T-helper 1 cell treated with Interleukin-12 subunit alpha and Interleukin-12 subunit beta and Interleukin-4 antibody, amounts not matched to agents 30 μg/mL and 1 μg/mL, for 36 hours (primary cell): ENCODE results near the gene TRAPPC2L.
"Not testable (repeated sequence)": the region's sequence is repeated elsewhere in the genome, so short reads cannot be mapped to it uniquely, and the experiment has no call there.

ENCODE experiments used
- H3K27ac Mint-ChIP-seq: one replicate; pipeline ENCODE4 v1.8.0; 2021; ENCODE audit warnings: mild to moderate bottlenecking, mixed read lengths
- H3K27me3 Mint-ChIP-seq: one replicate; pipeline ENCODE4 v1.8.0; 2021; ENCODE audit warnings: low read depth, mixed read lengths
- H3K36me3 Mint-ChIP-seq: one replicate; pipeline ENCODE4 v1.8.0; 2021; ENCODE audit warnings: low read depth, mixed read lengths
- H3K4me1 Mint-ChIP-seq: one replicate; pipeline ENCODE4 v1.8.0; 2021; ENCODE audit warnings: low read depth, mixed read lengths
- H3K4me3 Mint-ChIP-seq: one replicate; pipeline ENCODE4 v1.8.0; 2021; ENCODE audit warnings: mild to moderate bottlenecking, moderate library complexity, mixed read lengths
- H3K9me3 Mint-ChIP-seq: one replicate; pipeline ENCODE4 v1.8.0; 2021; ENCODE audit warnings: mixed read lengths

TRAPPC2L gene

DNA sequence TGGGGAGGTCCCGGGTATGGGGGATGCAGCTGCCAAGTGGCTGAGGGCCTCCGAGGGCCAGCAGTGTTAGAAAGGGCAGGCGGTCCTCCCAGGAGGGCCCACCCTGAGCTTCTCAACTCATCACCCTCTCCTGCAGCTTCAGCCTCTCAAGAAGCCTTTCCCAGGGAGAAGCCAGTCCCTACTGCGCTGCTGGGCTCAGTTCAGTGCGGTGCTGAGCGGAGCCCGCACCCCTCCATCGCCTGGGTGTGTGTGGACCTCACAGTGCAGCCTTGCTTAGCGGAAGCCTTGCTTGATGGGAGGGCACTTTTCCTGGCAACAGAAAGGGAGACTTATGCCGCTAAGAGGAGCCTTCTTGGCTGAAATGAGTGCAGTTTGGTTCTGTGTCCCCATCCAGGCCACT lies 41.7 kb upstream of the TRAPPC2L start:
- Mint-ChIP-seq H3K36me3 (no peaks in the 10 kb centered on the region), H3K9me3 (no peaks in the 10 kb centered on the region), H3K4me3 (no peak overlapping the region), H3K27ac (no peak overlapping the region), H3K27me3 (no peaks in the 10 kb centered on the region), H3K4me1 (peaks cover 2% of the 10 kb centered on the region)

DNA sequence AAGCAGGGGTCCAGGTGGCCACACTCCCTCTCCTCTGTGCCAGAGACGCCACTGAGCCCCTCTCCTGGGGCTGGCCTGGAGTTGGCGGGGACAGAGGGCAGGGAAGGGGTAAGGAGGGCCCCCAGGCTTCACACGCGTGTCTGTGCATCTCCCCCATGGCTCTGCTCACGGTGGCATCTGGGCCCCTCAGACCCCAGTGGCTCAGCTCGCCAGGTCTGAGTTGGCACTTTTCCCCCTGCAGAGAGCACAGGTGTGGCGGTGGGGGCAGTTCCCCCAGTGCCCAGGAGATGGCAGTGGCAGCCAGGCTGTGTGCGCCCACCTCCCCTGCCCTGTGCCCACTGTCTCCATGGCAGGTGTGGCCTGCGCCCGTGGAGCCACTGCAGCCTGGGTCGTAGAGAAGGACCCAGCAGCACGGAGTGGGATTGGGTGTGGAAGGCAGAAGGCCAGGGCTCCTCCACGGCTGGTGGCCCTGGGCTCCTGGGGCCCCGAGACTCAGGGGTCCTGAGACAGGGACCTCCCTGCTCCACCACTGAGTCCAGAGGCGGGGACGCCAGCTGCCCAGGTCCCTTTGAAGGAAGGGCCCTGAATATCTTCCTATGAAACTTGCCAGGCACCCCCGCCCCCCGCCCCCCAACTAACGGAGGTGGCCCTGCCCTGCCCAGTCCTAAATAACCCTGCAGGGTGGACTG lies 40.9 kb upstream of the TRAPPC2L start:
- H3K4me1 Mint-ChIP-seq = peaks cover 2% of the 10 kb centered on the region
- H3K27ac Mint-ChIP-seq = no peak overlapping the region

DNA sequence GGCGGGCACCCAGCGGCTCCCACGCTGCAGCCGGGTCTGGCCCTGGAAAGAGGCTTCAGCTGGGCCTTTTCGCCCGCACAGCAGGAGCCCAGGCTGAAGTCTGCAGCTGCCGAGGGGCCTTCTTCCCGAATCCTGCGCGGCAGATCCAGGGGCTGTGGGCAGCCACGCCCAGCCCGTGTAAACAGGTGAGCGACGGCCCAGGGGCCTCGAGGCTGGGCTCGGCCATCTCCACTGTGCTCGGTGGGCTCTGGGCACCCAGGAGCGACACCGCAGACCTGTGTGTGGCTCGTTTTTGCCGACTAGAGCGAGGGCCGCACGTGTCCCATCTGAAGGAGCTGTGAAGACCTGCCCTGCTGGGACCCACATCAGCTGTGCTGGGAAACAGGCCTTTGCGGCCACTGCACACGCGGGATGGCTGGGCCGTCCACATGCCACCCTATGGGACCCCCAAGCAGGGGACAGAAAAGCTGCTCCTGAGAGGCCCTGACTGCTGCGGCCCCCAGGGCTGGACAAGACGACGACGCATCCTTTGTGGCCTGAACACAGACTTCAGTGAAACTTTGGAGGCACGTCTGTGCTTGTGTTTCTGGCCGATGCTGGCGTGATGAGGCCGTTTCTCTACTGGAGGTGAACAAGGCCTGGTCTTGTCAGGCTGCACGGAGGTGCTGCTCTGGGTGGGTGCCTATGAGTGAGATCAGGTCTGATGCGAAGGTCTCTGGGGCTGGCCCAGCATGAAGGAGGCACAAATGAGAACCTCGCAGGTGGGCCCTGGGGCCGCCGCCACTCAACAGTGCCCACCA lies 40.0 kb upstream of the TRAPPC2L start:
- Mint-ChIP-seq H3K36me3 (no peaks in the 10 kb centered on the region), H3K4me3 (no peak overlapping the region), H3K4me1 (peaks cover under 1% of the 10 kb centered on the region), H3K27me3 (no peaks in the 10 kb centered on the region), H3K9me3 (no peaks in the 10 kb centered on the region), H3K27ac (no peak overlapping the region)

More for the DNA sequence above, 40.9 kb upstream of the TRAPPC2L start:
- Mint-ChIP-seq H3K4me3 (no peak overlapping the region), H3K36me3 (no peaks in the 10 kb centered on the region), H3K9me3 (no peaks in the 10 kb centered on the region), H3K27me3 (no peaks in the 10 kb centered on the region)

DNA sequence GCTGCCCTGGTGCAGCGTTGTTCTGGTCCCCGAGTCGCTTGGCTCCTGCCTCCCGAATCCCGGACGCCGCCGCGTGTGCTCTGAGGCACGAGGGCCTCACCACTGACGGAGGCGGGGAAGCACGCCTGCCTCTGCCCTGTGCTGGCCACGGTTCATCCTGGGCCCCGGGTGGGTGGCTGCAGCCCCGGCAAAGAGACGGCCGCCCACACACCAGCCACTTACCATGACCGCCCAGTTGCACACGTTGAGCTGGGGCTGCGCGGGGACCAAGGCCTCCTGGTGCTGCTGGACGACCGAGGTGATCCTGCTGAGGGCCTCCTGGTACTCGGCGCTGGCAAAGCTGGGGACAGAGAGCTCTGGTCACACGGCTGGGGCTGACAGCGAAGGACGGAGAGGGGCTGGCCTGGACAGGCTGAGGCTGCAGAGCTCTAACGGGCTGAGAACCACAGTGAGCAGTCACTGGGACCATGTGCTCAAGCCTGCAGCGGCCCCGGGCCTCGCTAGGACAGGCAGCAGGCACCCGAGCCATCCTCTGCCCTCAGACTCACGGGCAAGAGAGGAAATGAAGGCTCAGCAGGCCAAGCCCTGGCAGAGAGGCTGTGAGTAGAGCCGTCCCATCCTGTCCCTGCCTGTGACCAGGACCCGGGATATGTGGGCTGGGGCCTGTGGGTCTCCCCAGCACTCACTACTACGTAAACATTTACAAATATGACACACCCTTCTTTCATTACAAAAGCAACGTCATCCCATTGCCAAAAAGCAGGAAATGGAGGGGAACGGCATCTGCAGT lies 38.9 kb upstream of the TRAPPC2L start:
- H3K4me1 Mint-ChIP-seq = no peaks in the 10 kb centered on the region
- H3K27ac Mint-ChIP-seq = no peak overlapping the region
- no peaks in the 10 kb centered on the region for H3K36me3 Mint-ChIP-seq
- H3K9me3 Mint-ChIP-seq = no peaks in the 10 kb centered on the region
- no peak overlapping the region for H3K4me3 Mint-ChIP-seq
- H3K27me3 Mint-ChIP-seq = no peaks in the 10 kb centered on the region

DNA sequence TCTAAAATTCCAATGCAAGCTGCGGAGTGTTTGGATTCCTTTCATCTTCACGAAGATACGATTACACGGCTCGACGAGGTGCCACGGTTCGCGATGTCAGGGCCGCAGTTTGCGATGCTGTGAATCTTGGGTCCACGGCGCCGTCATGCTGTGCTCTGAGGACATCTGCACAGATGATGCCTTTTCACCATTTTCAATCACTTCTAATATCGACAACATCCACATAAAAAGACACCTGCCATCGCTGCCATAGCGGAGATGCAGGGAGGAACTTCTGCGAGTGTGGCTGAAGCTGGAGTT lies 38.4 kb upstream of the TRAPPC2L start:
- Mint-ChIP-seq H3K27ac (no peak overlapping the region), H3K4me3 (no peak overlapping the region), H3K27me3 (no peaks in the 10 kb centered on the region), H3K9me3 (no peaks in the 10 kb centered on the region), H3K36me3 (no peaks in the 10 kb centered on the region), H3K4me1 (no peaks in the 10 kb centered on the region)

DNA sequence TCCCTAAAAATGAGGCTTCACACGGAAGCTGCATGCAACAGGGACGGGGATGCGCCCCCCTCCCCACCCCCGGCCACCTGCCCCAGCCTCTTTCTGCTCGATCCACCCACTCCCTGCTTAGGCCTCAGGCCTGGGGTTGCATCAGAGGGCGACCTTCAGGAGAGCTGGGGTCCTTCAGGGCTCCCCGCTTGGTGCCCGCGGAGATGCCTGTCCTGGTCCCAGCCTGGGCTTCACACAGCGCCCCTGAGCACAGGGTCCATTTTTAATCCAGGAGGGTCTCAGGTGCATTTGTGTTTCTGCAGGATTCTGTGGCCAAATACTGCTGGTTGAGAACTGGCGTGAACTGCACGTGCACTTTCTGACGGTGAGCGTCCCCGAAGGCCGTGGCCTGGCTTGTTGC lies 37.8 kb upstream of the TRAPPC2L start:
- no peaks in the 10 kb centered on the region for H3K4me1 Mint-ChIP-seq

DNA sequence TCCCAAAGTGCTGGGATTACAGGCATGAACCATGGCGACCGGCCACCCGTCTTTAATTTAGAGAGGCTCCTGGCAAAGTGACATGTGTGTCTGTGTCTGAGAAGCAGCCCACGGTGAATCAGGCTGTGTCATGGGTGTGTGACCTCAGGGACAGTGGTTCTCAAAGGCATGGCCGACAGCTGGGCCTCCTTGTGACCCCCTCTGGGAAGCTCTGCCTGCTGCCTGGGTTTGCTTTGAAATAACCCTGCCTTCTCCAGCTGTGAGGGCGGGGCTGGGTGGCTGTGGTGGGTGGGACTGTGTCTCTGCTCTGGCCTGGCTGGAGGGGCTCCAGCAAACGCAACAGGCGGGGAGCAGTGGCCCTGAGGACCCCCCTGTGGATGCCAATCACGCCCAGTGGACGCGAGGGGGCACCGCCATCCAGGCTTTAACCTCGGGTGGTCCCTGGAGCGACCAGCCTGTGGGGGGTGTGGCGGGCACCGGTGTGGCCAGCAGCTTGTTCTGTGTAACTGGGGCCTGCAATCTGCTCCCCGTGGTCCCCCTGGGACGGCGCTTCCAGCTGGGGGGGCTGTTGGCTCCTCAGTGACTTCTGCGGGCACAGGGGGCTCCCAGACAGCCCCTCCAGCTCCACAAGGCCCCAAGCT lies 36.4 kb upstream of the TRAPPC2L start:
- Mint-ChIP-seq H3K27ac (no peak overlapping the region), H3K27me3 (no peaks in the 10 kb centered on the region), H3K36me3 (no peaks in the 10 kb centered on the region), H3K9me3 (no peaks in the 10 kb centered on the region), H3K4me3 (no peak overlapping the region), H3K4me1 (no peaks in the 10 kb centered on the region)

More for the DNA sequence above, 37.8 kb upstream of the TRAPPC2L start:
- H3K4me3 Mint-ChIP-seq = no peak overlapping the region
- H3K27ac Mint-ChIP-seq = no peak overlapping the region
- no peaks in the 10 kb centered on the region for H3K36me3 Mint-ChIP-seq
- H3K27me3 Mint-ChIP-seq = no peaks in the 10 kb centered on the region
- no peaks in the 10 kb centered on the region for H3K9me3 Mint-ChIP-seq

DNA sequence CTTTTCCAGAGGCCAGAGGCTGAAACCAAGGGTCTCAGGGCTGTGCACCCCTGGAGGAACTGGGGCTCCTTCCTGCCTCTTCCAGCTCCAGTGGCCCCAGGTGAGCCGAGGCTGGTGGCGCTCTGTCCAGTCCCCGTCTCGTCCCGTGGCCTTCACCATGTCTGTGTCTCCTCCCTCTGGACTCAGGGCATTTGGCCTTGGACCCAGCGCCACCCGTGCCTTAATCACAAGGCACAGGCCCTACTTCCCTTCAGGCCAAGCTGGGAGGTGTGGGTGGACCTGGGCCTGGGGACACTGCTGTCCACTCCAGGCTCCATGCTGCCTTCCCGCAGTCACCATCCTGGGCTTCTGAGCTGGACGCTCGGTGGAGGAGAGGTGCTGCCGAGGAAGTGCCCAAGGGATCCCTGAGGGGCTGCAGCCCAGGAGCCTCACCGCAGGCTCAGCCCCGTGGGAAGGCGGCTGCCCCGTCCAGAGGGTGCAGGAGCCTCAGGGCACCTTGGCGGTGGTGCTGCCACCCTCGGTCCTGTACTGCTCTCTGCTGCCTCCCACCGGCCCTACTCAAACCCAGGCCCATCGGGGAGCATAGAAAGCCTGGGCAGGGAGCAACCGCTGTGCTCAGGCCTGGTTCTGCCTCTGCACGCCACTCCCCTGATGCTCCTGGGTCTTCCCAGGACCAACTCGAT lies 35.6 kb upstream of the TRAPPC2L start:
- Mint-ChIP-seq H3K9me3 (no peaks in the 10 kb centered on the region), H3K36me3 (no peaks in the 10 kb centered on the region), H3K27ac (no peak overlapping the region), H3K4me1 (no peaks in the 10 kb centered on the region), H3K27me3 (no peaks in the 10 kb centered on the region), H3K4me3 (no peak overlapping the region)

DNA sequence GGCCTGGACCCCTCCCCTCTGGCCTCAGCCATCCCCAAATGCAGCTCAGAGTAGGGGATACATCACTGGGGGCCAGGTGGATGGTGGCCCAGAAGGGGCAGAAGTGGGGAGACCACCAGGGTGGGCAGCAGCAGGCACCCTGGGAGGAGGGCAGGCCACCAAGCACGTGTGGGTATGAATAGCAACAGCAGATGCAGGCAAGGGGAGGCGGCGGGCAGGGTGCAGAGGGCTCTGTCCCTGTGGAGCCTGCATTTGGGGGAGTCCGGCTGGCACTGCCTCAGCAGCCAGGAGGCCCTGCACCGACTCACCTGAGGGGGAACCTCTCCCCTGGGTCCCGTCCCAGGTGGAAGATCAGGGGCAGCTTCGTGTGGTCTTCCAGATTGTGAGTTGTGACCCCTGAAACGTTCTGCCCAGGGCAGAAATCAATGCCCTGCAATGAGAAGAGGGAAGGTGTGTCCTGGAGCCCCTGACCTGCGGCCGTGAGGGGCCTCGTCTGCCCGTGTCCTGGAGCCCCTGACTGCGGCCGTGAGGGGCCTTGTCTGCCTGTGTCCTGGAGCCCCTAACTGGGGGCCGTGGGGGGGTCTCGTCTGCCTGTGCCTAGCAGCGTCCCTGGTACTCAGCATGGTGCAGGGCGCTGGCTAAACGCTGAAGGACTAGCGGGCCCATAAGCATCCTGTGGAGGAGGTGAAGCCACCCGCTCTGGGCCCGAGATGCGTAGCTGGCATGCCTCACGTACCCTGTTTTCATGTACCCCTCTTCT lies 34.5 kb upstream of the TRAPPC2L start:
- no peaks in the 10 kb centered on the region for H3K9me3 Mint-ChIP-seq
- no peaks in the 10 kb centered on the region for H3K4me1 Mint-ChIP-seq
- no peaks in the 10 kb centered on the region for H3K36me3 Mint-ChIP-seq
- H3K4me3 Mint-ChIP-seq = no peak overlapping the region
- no peaks in the 10 kb centered on the region for H3K27me3 Mint-ChIP-seq
- H3K27ac Mint-ChIP-seq = no peak overlapping the region

DNA sequence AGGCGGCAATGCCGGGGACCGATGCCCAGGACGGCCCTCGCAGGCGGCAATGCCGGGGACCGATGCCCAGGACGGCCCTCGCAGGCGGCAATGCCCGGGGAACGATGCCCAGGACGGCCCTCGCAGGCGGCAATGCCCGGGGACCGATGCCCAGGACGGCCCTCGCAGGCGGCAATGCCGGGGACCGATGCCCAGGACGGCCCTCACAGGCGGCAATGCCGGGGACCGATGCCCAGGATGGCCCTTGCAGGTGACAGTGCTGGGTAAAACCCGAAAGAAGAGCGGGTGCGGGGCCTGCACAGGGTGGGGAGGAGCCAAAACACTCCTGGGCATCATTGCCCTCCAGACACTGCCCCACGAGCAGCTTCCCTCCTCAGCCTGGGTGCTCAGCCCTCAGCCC lies 33.3 kb upstream of the TRAPPC2L start:
- H3K4me3 Mint-ChIP-seq, H3K36me3 Mint-ChIP-seq, H3K27me3 Mint-ChIP-seq, H3K9me3 Mint-ChIP-seq, H3K27ac Mint-ChIP-seq, H3K4me1 Mint-ChIP-seq: not testable (repeated sequence)

DNA sequence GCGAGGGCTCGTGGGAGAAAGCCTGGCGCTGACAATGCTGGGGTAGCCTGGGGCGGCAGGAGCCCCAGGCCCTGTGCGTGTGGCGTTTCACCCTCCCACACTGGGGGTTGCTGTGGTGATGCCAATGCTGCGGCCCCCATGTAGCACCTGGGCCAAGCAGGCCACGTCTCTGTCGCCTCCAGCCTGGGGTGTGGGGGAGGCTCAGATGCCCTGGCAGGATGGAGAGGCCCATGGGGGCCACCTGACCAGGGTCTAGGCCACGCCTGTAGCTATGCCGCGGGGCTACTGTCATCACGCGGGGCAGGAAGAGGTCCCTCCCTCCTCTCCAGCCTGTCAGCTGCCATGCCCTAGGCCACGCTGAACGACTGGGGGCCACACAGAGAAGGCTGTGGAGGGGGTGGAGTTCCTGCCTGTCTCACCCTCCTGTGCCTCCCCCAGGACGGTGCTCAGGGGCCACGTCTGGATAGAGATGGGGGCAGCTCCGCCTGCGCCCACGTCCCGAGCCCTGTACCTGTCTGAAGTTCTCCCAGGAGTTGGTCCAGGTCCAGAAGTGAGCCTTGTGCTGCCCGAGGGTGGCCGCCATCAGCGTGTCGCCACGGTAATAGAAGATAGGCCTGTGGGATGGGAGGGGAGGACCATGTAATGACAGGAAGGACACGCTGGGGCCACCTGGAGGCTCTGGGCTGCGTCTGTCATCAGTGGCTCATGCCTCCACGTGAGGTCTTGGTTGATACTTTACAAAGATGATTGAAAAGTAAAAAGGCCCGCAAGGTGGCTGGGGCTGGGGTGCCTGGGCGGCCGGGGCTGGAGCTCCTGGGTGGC lies 32.5 kb upstream of the TRAPPC2L start:
- no peaks in the 10 kb centered on the region for H3K9me3 Mint-ChIP-seq
- H3K36me3 Mint-ChIP-seq = no peaks in the 10 kb centered on the region
- H3K27me3 Mint-ChIP-seq = no peaks in the 10 kb centered on the region
- no peaks in the 10 kb centered on the region for H3K4me1 Mint-ChIP-seq
- no peak overlapping the region for H3K27ac Mint-ChIP-seq
- no peak overlapping the region for H3K4me3 Mint-ChIP-seq

DNA sequence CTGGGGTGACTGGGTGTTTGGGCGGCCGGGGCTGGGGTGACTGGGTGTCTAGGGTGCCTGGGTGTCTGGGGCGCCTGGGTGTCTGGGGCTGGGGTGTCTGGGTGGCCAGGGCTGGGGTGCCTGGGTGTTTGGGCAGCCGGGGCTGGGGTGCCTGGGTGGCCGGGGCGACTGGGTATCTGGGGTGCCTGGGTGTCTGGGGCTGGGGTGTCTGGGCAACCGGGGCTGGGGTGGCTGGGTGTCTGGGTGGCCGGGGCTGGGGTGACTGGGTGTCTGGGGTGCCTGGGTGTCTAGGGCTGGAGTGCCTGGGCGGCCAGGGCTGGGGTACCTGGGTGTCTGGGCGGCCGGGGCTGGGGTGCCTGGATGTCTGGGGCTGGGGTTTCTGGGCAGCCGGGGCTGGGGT lies 31.8 kb upstream of the TRAPPC2L start:
- Mint-ChIP-seq H3K9me3 (no peaks in the 10 kb centered on the region), H3K4me3 (no peak overlapping the region), H3K27me3 (no peaks in the 10 kb centered on the region), H3K27ac (no peak overlapping the region), H3K4me1 (no peaks in the 10 kb centered on the region), H3K36me3 (no peaks in the 10 kb centered on the region)
